ENCODE measurements around the gene C3orf18. TPM values are rescaled to one million over a fixed set of nuclear protein-coding genes. Genes with fewer than 3 reads are reported as not detected.

C3orf18 gene
- 2.9 and 4.7 TPM in 2 replicates for total RNA-seq

DNA sequence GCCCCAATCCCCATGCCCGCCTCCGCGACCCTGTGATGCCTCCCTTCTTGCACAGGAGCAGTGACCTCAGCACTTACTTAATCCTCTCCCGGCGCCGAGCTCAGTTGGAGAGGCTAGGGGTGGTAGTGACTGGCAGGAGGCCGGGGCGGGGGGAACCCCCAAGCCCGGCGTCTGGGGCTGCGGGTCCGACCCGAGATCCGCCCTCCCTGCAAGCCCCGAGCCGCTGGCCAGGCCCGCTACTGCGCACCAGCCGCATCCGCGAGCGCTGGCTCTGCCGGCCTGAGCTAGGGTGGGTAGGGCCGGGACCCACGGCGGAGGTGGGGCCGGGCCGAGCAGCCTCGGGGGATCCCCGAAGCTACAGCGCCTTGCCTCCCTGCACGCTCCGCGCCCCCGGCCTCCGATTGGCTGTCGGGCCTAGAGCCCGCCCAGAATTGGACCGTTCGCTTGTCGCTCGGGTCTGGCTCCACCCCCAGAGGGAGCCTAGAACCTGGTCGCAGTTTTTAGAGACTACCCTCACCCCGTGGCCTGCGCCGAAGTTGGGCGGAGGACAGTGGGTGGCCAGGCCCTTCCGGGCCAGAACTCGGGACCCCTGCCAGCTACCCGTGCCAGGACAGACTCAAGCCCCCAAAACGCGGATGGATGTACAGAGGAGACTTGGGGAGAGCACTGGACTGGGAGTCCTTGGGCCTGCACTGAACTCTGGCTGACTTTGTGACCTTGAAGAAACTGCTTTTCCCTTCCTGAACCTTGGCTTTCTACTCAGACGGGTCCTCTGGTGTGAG lies at the start of gene C3orf18:
C3orf18 (minus strand) TSS at position 362 of the 782 bp plus-strand sequence. CDS start 2,048 bp downstream, outside the sequence.

DNA sequence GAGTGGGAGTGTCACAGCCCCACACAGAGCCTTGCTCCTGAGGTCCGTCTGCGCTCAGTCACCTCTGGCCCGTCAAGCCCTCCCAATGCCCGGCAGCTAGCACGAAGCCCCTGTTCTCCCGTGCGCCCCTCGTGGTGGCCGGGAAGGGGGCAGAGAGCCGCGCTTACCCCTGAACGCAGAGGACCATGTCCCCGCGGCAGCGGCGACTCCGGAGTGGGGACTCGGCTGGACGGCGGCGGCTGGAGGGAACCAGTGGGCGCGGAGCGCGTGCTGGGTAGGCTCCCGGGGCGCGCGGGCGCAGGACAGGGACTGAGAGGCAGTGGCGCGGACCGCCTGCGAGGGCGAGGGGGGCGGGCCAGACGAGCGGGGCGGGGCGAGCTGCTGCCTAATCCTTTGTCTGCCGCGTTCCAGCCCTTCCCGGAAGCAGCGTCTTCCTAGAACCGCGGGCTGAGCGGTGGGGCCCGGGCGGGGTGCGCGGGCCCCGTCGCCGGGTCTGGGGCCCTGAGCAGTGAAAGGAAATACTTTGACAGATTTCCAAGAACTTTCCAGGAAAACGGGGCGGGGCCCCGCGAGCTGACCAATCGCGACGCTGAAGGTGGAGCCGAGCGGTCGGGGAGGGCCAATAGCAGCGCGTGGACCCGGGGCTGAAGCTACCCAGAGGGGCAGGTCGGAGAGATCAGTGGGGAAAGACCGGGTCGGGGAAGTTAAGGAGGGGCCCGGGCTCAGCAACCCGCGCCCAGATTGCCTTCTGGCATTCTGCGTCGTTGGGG lies 44.1 kb upstream of the C3orf18 start, which contains the start of gene CISH:
CISH (minus strand) TSS at position 311 of the 770 bp plus-strand sequence; CDS start at position 187, 124 bp downstream.

DNA sequence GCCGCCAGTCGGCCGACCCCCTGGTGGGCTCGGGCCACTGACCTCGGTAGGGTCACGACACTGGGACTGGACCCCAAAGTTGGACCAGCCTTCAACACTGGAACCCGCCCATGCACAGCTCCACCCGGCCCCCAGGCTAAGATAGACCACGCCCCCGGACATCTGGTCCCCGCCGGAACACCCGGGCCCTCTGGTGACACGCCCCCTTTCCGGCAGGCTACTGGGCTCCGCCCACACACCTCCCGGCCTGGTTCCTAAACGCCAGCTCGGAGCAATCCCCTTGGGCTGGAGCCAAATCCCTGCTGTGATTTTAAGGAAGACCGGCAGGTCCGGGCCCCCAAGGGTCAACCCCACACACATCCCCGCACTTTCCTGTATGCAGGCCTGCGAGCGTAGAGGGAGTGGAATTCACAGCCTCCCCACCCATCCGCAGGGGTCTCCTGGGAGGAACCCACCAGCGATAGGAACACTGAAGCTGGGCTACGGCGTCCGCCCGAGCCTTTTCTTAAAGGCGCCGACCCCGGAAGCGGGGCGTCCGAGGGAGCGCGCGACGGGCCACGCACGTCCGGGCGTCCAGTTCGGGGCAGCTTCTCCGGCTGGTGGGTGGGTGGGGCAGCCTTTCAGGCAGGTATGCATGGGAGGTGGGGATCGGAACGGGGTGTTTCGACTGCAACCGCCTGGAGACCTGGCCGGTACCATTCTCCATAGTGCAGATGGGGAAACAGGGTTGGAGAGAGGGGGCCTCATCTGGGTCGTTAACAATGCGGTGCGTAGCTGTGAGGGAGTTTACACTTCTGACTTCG lies 1.6 kb upstream of the C3orf18 start, which contains the start of gene HEMK1:
HEMK1 (plus strand) TSS at position 576 of the 803 bp plus-strand sequence. CDS start 1,583 bp downstream, outside the sequence.

Other genes starting within 250 kb of the C3orf18 start
- 382 and 404 TPM in 2 replicates for gene HYAL2, start 245.0 kb downstream of the C3orf18 start, total RNA-seq
- 23.1 and 36.0 TPM in 2 replicates for gene TUSC2, start 239.5 kb downstream of the C3orf18 start, total RNA-seq
- 16.7 and 16.9 TPM in 2 replicates for gene RASSF1, start 226.9 kb downstream of the C3orf18 start, total RNA-seq
- 0.15 and 0.32 TPM in 2 replicates for gene ZMYND10, start 222.0 kb downstream of the C3orf18 start, total RNA-seq
- gene NPRL2, start 217.0 kb downstream of the C3orf18 start, total RNA-seq: 18.7 and 20.8 TPM in 2 replicates
- gene CYB561D2, start 216.9 kb downstream of the C3orf18 start, total RNA-seq: 26.6 and 29.2 TPM in 2 replicates
- gene TMEM115, start 208.2 kb downstream of the C3orf18 start, total RNA-seq: 33.6 and 41.6 TPM in 2 replicates
- gene CACNA2D2, start 64.1 kb downstream of the C3orf18 start, total RNA-seq: not detected in 2 replicates
- gene HEMK1, start 1.8 kb upstream of the C3orf18 start, total RNA-seq: 9.7 and 15.2 TPM in 2 replicates
- gene CISH, start 44.0 kb upstream of the C3orf18 start, total RNA-seq: 0.15 and 0.32 TPM in 2 replicates
- 20.7 and 25.7 TPM in 2 replicates for gene MAPKAPK3, start 49.4 kb upstream of the C3orf18 start, total RNA-seq
- under 0.01 TPM in 2 replicates for gene DOCK3, start 107.2 kb upstream of the C3orf18 start, total RNA-seq

All from epithelial cell of umbilical artery (primary cell).